Neural progenitor cell (in vitro differentiated cells): ENCODE results near the gene ALDOB. TPM values are rescaled to one million over a fixed set of nuclear protein-coding genes. Genes with fewer than 3 reads are reported as not detected.

ENCODE experiments used
- DNase-seq: peaks from one replicate; pipeline ENCODE4 v3.0.0-alpha.2; 2016; ENCODE audit warnings: low spot score
- H2AFZ ChIP-seq: fragments of 200-600 bp; sonication (generic); replicated peaks from 2 replicates; pipeline ENCODE4 v1.6.1; 2016; ENCODE audit warnings: antibody characterized with exemption
- H3F3A ChIP-seq: fragments of 200-600 bp; sonication (generic); 2 replicates; pipeline ENCODE4 v1.6.1; 2016; ENCODE audit warnings: antibody characterized with exemption, low read depth
- H3K27ac ChIP-seq: fragments of 200-600 bp; sonication (generic); 2 replicates; pipeline ENCODE4 v1.5.1; 2016; ENCODE audit warnings: mild to moderate bottlenecking
- H3K27me3 ChIP-seq: fragments of 200-600 bp; sonication (generic); 2 replicates; pipeline ENCODE4 v1.6.1; 2016; ENCODE audit warnings: mild to moderate bottlenecking, moderate library complexity
- H3K36me3 ChIP-seq: fragments of 200-600 bp; sonication (generic); 2 replicates; pipeline ENCODE4 v1.5.1; 2016
- H3K4me1 ChIP-seq: fragments of 200-600 bp; sonication (generic); 2 replicates; pipeline ENCODE4 v1.6.1; 2016; ENCODE audit warnings: mixed run types
- H3K4me2 ChIP-seq: fragments of 200-600 bp; sonication (generic); 2 replicates; pipeline ENCODE4 v1.6.1; 2016
- H3K4me3 ChIP-seq: fragments of 200-600 bp; sonication (generic); 2 replicates; pipeline ENCODE4 v1.5.1; 2016
- H3K79me2 ChIP-seq: fragments of 200-600 bp; sonication (generic); 2 replicates; pipeline ENCODE4 v1.6.1; 2016; ENCODE audit warnings: low read depth
- H3K9ac ChIP-seq: fragments of 200-600 bp; sonication (generic); 2 replicates; pipeline ENCODE4 v1.6.1; 2016
- H3K9me3 ChIP-seq: fragments of 200-600 bp; sonication (generic); 2 replicates; pipeline ENCODE4 v1.5.1; 2016; ENCODE audit warnings: low read depth
- H4K20me1 ChIP-seq: fragments of 200-600 bp; sonication (generic); 2 replicates; pipeline ENCODE4 v1.6.1; 2016; ENCODE audit warnings: low read depth
- H3K27ac Mint-ChIP-seq: 3 replicates; pipeline ENCODE4 v1.8.0; 2021; ENCODE audit warnings: mixed read lengths
- H3K27me3 Mint-ChIP-seq: 2 replicates; pipeline ENCODE4 v1.8.0; 2022; ENCODE audit warnings: low read depth, mild to moderate bottlenecking, inconsistent platforms, moderate library complexity, mixed read lengths; ENCODE audit not compliant: insufficient read depth
- H3K36me3 Mint-ChIP-seq: 3 replicates; pipeline ENCODE4 v1.8.0; 2021; ENCODE audit warnings: mixed read lengths
- H3K4me1 Mint-ChIP-seq: 3 replicates; pipeline ENCODE4 v1.8.0; 2021; ENCODE audit warnings: mixed read lengths
- H3K4me3 Mint-ChIP-seq: 3 replicates; pipeline ENCODE4 v1.8.0; 2021; ENCODE audit warnings: mild to moderate bottlenecking, moderate library complexity, mixed read lengths
- H3K9me3 Mint-ChIP-seq: 3 replicates; pipeline ENCODE4 v1.8.0; 2020; ENCODE audit warnings: mixed read lengths
- EZH2 ChIP-seq: fragments of 200-600 bp; sonication (generic); IDR thresholded peaks from 2 replicates; pipeline ENCODE4 v1.6.1; 2017; ENCODE audit warnings: antibody characterized with exemption, mild to moderate bottlenecking, moderate library complexity
- EZH2phosphoT487 ChIP-seq: fragments of 200-600 bp; sonication (generic); IDR thresholded peaks from 2 replicates; pipeline ENCODE4 v1.6.1; 2017; ENCODE audit warnings: antibody characterized with exemption
- total RNA-seq: library from RNA; depleted of rRNA; stranded (reverse); fragments of >200 nt; gene quantifications from 2 replicates; pipeline ENCODE4 v1.2.3, GENCODE V29; 2015; ENCODE audit warnings: low replicate concordance
- TF ChIP-seq, protein P1 (sequence below): fragments of 200-600 bp; sonication (generic); IDR thresholded peaks from 2 replicates; pipeline ENCODE4 v1.5.1; 2017; ENCODE audit warnings: antibody characterized with exemption, mild to moderate bottlenecking

Gene ALDOB
- total RNA-seq, 1 donor from 2014 or later: not detected

DNA sequence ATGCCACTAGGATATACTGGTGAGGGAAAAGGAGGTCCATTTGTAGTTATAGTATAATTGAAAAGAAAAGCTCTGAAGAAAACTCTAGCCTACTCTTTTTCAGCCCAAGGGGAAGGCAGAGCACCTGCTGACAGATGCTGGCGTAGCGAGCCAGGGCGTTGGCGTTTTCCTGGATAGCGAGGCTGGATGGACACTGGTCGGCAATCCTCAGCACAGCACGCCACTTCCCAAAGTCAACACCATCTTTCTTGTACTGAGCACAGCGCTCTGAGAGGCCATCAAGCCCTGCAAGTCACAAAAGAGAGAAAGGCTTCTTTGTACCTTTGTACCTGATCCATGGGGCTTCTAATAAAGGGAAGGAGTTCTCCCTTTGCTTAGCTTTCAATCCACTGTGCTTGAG, 8.2 kb downstream of the ALDOB start:
- H3K36me3 ChIP-seq: no peaks in the 10 kb centered on the region

DNA sequence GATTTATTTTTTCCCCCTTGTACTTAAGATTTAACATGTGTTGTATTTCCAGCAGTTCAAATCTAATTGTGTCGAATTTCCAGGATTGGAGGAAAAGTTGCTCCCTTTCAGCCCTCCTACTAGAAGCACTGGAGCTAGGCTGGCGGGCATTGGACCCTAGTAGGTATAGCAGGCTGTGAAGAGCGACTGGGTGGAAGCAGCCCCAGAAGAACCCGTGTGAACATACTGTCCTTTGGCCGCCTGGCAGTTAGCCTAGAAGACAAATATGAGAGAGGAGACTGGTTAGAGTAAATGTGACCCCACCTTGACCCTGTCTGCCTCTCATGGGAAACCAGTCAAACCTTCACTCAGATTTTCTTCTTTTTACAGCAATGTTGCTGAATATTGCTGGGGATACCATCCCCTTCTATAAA, 13.9 kb downstream of the ALDOB start:
- no peaks in the 10 kb centered on the region for H3K9me3 ChIP-seq
- no peaks in the 10 kb centered on the region for H3K4me1 Mint-ChIP-seq
- no peaks in the 10 kb centered on the region for H3K27me3 ChIP-seq
- H3K9me3 Mint-ChIP-seq: peaks cover 4% of the 10 kb centered on the region
- H3K4me1 ChIP-seq: no peaks in the 10 kb centered on the region
- no peak overlapping the region for H3K27ac Mint-ChIP-seq
- no peak overlapping the region for H3K4me2 ChIP-seq
- no peaks in the 10 kb centered on the region for H3K79me2 ChIP-seq
- H3K27me3 Mint-ChIP-seq: no peaks in the 10 kb centered on the region
- H4K20me1 ChIP-seq: no peaks in the 10 kb centered on the region
- H3F3A ChIP-seq: no peaks in the 10 kb centered on the region
- H3K36me3 Mint-ChIP-seq: peaks cover 6% of the 10 kb centered on the region
- H3K4me3 Mint-ChIP-seq: no peak overlapping the region
- no peak overlapping the region for H3K9ac ChIP-seq
- no peaks in the 10 kb centered on the region for H3K36me3 ChIP-seq
- no peak overlapping the region for H3K4me3 ChIP-seq
- TF ChIP-seq, protein P1, sequence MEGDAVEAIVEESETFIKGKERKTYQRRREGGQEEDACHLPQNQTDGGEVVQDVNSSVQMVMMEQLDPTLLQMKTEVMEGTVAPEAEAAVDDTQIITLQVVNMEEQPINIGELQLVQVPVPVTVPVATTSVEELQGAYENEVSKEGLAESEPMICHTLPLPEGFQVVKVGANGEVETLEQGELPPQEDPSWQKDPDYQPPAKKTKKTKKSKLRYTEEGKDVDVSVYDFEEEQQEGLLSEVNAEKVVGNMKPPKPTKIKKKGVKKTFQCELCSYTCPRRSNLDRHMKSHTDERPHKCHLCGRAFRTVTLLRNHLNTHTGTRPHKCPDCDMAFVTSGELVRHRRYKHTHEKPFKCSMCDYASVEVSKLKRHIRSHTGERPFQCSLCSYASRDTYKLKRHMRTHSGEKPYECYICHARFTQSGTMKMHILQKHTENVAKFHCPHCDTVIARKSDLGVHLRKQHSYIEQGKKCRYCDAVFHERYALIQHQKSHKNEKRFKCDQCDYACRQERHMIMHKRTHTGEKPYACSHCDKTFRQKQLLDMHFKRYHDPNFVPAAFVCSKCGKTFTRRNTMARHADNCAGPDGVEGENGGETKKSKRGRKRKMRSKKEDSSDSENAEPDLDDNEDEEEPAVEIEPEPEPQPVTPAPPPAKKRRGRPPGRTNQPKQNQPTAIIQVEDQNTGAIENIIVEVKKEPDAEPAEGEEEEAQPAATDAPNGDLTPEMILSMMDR: no peak
- no peak for TF ChIP-seq EZH2
- H2AFZ ChIP-seq: no peak overlapping the region
- no peak overlapping the region for H3K27ac ChIP-seq
- no peak for DNase-seq

More for the DNA sequence above, 8.2 kb downstream of the ALDOB start:
- H3K9me3 Mint-ChIP-seq: no peaks in the 10 kb centered on the region
- no peaks in the 10 kb centered on the region for H3K4me1 Mint-ChIP-seq
- no peaks in the 10 kb centered on the region for H3K36me3 Mint-ChIP-seq
- H3F3A ChIP-seq: no peaks in the 10 kb centered on the region
- no peak overlapping the region for H3K4me3 ChIP-seq
- TF ChIP-seq, protein P1: no peak
- TF ChIP-seq EZH2 (no peak), EZH2phosphoT487 (no peak)
- no peaks in the 10 kb centered on the region for H3K9me3 ChIP-seq
- DNase-seq: no peak
- H3K79me2 ChIP-seq: no peaks in the 10 kb centered on the region
- no peak overlapping the region for H2AFZ ChIP-seq
- H3K27me3 Mint-ChIP-seq: peaks cover 4% of the 10 kb centered on the region
- H3K4me1 ChIP-seq: no peaks in the 10 kb centered on the region
- H3K27ac ChIP-seq: no peak overlapping the region
- H3K27ac Mint-ChIP-seq: no peak overlapping the region
- no peak overlapping the region for H3K9ac ChIP-seq
- H4K20me1 ChIP-seq: no peaks in the 10 kb centered on the region
- no peak overlapping the region for H3K4me2 ChIP-seq
- no peaks in the 10 kb centered on the region for H3K27me3 ChIP-seq
- no peak overlapping the region for H3K4me3 Mint-ChIP-seq

DNA sequence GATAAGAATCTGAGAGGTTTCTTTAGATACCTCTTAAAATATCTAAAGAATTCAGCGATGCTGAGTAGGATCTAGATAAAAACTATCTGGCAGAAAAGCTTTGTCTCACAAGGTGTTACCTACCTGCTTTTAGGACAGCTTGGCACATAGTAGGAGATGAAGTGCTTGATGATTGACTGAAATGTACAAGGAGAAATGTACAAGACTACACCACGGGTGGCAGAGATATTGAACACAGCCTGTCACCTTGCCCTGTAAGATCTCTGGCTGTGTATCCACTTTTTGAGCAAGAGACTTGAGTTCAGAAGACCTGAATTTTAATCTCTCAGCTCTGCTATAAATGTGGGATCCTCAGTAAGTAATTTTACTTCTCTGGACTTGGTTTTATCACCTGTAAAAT, 15.7 kb downstream of the ALDOB start:
- no peak for DNase-seq
- Histone ChIP-seq H3K4me3 (no peak overlapping the region), H3K4me2 (no peak overlapping the region), H3F3A (no peaks in the 10 kb centered on the region), H3K79me2 (no peaks in the 10 kb centered on the region), H2AFZ (no peak overlapping the region), H3K9ac (no peak overlapping the region), H3K4me1 (no peaks in the 10 kb centered on the region), H3K27ac (no peak overlapping the region), H4K20me1 (no peaks in the 10 kb centered on the region), H3K36me3 (no peaks in the 10 kb centered on the region), H3K9me3 (no peaks in the 10 kb centered on the region), H3K27me3 (no peaks in the 10 kb centered on the region)
- H3K27me3 Mint-ChIP-seq: no peaks in the 10 kb centered on the region
- H3K27ac Mint-ChIP-seq: no peak overlapping the region
- no peak overlapping the region for H3K4me3 Mint-ChIP-seq
- no peak for TF ChIP-seq EZH2
- TF ChIP-seq, protein P1: no peak
- TF ChIP-seq EZH2phosphoT487: no peak
- H3K4me1 Mint-ChIP-seq: no peaks in the 10 kb centered on the region
- H3K36me3 Mint-ChIP-seq: peaks cover 12% of the 10 kb centered on the region
- H3K9me3 Mint-ChIP-seq: peaks cover 7% of the 10 kb centered on the region
